DMS 273 (cell line): ENCODE data around the gene PI4K2A.

Experiments used
- DNase-seq: peaks from one replicate; lab custom pipeline; 2025; ENCODE audit not compliant: unreplicated experiment; lab: John Stamatoyannopoulos, UW

PI4K2A gene

GRCh38 chr10:97703398-97704067 lies 63.1 kb downstream of the PI4K2A start:
- DNase-seq = no peak

DNA sequence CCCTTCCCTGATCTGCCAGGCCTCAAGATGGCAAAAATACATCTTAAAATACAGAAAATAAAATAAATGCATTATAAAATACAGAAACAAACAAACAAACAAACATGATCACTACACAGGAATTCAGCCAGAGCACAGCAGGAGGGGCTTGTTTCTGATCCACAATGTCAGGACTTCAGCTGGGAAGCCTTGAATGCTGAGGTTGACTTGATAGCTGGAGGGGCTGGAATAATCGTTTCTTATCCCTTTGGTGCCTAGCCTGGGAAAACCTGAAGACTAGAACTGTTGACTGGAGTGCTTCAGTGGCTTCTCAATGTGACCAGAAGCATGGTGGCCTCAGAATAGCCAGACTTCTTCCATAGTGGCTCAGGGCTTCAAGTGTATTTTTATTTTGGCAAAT lies 63.9 kb downstream of the PI4K2A start:
- DNase-seq = no peak

DNA sequence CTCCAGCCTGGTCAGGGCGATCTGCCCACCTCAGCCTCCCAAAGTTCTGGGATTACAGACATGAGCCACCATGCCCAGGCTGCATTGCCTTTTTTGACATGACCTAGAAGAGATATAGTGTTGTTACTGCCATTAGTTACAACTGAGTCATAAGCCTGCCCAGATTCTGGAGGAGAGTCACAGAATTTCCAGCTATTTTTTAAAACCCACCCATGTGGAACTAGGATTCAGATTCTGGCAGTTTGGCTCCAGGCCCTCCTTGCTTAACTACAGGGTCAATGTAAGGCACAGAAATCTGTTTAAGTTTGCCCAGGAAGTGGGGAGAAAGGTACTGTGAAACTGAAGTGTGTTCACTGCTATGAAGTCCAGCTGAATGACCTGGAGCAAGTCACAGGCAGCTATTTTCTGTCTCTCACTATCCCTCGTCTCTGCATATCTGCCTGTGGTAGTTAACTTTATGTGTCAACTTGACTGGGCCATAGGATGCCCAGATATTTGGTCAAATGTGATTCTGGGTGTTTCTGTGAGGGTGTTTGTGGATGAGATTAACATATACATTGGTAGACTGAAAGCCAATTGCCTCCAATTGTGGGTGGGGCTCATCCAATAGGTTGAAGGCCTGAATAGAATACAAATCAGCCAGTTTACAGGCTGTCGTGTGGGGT lies 64.7 kb downstream of the PI4K2A start:
- no peak for DNase-seq

- no peak for DNase-seq
Observed at GRCh38 chr10:97707134-97707861, 66.8 kb downstream of the PI4K2A start.

- no peak for DNase-seq
Observed at GRCh38 chr10:97708167-97708566, 67.7 kb downstream of the PI4K2A start.

DNA sequence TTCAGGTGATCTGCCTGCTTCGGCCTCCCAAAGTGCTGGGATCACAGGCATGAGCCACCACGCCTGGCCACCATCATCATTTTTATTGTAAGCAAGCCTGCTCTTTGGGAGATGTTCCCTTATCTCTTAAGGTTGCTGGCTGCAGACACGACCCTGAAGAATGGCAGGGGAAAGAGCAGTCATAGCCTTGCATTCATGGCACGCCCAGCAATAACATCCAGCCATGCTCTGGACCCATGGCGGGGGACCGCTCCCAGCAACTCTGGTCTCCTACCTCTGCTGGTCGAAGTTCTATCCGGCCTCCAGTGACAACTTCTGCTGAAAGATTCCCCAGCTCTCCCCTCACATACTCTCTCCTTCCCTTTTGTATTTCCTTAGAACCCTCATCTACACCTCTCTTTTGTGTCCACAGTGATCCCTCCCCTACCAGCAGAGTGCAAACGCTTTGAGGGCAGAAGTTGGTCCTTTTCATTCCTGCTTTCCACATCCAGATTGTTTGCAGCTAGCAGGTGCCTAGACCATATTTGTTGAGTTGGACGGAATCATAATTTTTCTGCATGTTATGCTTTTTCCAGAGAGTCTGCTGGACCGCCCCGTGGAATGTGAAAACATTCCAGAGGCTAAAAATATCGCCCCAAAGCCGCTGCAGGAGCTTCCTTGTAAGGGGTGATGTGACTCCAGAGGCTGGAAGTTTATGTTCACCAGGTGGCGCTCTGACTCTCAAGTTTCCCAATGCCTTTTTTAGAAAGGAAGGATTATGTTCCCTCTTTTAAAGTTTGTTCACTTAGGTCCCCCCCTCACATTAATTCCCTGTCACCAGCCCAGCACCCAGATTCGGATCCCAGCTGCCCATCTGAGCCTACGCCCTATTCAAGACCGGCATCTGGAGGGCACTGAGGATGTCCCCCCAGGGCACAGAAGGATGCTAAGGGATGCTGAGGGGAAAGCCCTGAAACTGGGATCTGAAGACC lies 68.8 kb downstream of the PI4K2A start:
- peak; percentile 73 for DNase-seq

GRCh38 chr10:97711640-97712572 lies 71.4 kb downstream of the PI4K2A start:
- no peak for DNase-seq

- DNase-seq = peak; percentile 81
Observed at GRCh38 chr10:97713339-97713825, 72.9 kb downstream of the PI4K2A start, which contains the start of gene MARVELD1. MARVELD1 (plus strand) TSS chr10:97713730; CDS start chr10:97713877, 147 bp downstream.

DNA sequence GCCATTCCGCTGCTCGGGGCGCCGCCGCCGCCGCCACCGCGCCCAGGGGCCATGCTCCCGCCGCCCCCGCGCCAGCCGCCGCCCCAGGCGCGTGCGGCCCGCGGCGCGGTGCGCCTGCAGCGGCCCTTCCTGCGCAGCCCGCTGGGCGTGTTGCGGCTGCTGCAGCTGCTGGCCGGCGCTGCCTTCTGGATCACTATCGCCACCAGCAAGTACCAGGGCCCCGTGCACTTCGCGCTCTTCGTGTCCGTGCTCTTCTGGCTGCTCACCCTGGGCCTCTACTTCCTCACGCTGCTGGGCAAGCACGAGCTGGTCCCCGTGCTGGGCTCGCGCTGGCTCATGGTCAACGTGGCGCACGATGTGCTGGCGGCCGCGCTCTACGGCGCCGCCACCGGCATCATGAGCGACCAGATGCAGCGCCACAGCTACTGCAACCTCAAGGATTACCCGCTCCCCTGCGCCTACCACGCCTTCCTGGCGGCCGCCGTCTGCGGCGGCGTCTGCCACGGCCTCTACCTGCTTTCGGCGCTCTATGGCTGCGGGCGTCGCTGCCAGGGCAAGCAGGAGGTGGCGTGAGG lies 73.4 kb downstream of the PI4K2A start:
- peak; percentile 76 for DNase-seq

GRCh38 chr10:97714401-97715258 lies 74.2 kb downstream of the PI4K2A start:
- DNase-seq = peak; percentile 81

GRCh38 chr10:97715259-97715874 lies 74.9 kb downstream of the PI4K2A start:
- DNase-seq = no peak

DNA sequence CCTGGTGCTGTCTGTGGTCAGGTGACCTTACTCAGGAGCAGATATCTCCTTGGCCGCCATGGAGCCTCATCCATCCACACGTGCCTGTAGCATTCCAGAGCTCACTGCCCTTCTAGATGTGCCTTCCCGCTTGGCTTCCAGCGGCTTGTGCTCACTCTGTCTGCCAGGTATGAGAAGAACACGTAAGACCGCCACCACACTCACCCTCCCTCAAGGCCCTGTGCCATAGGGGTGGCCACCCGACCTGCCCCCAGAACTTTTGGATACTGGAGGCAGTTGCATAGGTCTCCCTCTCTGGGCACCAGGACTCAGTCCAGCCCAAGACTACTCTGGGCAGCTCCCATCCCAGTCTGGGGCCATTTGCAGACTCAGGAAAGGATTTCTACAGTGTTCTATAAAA lies 77.2 kb downstream of the PI4K2A start:
- DNase-seq = no peak

DNA sequence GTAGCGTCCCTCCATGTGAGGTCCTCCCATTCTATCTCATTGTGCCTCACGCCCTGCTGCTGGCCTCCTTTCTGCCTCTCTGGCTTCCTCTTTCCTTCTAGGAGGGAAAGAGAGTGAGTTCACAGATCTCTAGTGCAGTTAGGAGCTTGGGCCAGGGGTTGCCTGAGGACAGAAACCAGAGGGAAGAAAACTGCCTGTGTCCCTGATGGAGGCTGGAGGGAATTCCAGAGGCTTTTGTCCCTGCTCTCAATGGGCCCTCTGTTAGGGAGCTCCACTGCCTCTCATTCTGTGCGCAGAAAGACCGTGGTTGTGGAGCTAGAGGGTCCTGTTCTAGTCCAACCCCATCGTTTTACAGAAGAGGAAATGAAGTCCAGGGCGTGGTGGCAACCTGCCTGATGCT lies 77.7 kb downstream of the PI4K2A start:
- DNase-seq = no peak

DNA sequence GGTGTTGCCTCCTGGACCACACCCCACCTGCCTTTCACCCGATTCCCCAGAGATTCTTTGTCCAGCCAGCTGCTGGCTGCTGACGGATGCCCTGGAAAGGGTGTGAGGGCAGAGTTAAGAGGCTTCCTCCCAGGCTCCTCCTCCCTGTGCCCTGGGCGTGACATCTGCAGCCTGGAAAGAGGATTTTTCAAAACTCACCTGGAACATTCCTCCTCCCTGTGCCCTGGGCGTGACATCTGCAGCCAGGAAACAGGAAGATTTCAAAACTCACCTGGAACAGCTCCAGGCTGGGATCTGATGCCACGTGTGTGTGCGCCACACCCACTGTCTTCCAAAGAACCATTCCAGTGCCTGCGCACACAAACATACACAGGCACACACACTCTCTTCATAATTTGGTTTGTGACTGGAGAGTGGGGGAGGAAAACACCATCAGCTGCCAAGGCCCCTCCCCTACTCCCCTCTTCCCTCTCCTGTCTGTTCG lies 78.2 kb downstream of the PI4K2A start:
- peak; percentile 29 for DNase-seq

DNA sequence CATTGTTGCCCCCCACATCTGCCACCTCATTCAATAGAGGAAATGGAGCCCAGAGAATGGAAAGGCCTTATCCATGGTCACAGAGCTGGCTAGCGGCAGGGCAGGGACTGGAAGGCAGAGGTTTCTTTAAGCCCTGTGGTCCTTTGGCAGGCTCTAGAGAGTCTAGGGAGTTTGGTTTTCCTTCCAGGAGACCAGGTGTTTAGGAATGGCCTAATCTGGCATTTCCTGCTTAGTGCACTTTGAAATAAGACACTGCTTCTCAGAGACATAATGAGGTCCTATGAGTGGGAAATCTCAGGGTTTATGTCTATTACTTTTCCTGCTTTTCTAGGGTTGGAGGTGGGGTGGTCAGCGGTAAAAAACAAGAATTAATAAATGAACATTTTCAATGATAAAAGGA lies 79.1 kb downstream of the PI4K2A start:
- DNase-seq = peak; percentile 39

GRCh38 chr10:97721871-97722780 lies 81.7 kb downstream of the PI4K2A start:
- DNase-seq = no peak

GRCh38 chr10:97723001-97723400 lies 82.5 kb downstream of the PI4K2A start:
- no peak for DNase-seq
